ENCODE results near the gene SLC4A5.

GRCh38 chr2:74357627-74358026, 14.4 kb upstream of the SLC4A5 start:
- TF ChIP-seq CTCF (tag by site-specific recombination; IDR thresholded peaks at IDR 0.05) (no peak), REST (tag by site-specific recombination; IDR thresholded peaks at IDR 0.05) (no peak), SETDB1 (IDR thresholded peaks at IDR 0.05; ENCODE audit: insufficient read length, low read length) (no peak)

Data from HEK293 (cell line).